Lung (tissue), 12 donors: Measurements from ENCODE around the gene PSMG1. TPM values are rescaled to one million over a fixed set of nuclear protein-coding genes. Genes with fewer than 3 reads are reported as not detected.

Experiments
- ATAC-seq: fragments of 200-7000 bp; cut with Tn5 transposase; one replicate; pipeline ENCODE4 v1.9.1; 2020; ENCODE audit warnings: moderate number of reproducible peaks; ENCODE audit not compliant: insufficient read depth, low FRiP score
- DNase-seq, 3 donors: peaks; one replicate each; pipeline ENCODE4 v3.0.0-alpha.2; 2013 to 2017
- H3K27ac ChIP-seq, 2 donors: one replicate each; pipeline ENCODE4 v1.5.1; 2013; ENCODE audit warnings: mild to moderate bottlenecking in 2 of 2, moderate library complexity in 2 of 2, control low read depth in 1 of 2, inconsistent platforms in 1 of 2, low read depth in 1 of 2, low read length in 1 of 2
- H3K27me3 ChIP-seq, 3 donors: one replicate each; pipeline ENCODE4 v1.5.1; 2013; ENCODE audit warnings: low read length in 2 of 3; ENCODE audit not compliant: control insufficient read depth in 3 of 3, insufficient read depth in 3 of 3
- H3K36me3 ChIP-seq, 4 donors: one replicate each; pipeline ENCODE4 v1.5.1; 2013; ENCODE audit warnings: low read length in 4 of 4, mild to moderate bottlenecking in 1 of 4, moderate library complexity in 1 of 4; ENCODE audit not compliant: control insufficient read depth in 4 of 4, insufficient read depth in 4 of 4
- H3K4me1 ChIP-seq, 5 donors: one replicate each; pipeline ENCODE4 v1.5.1; 2013; ENCODE audit warnings: low read length in 5 of 5, mild to moderate bottlenecking in 2 of 5, moderate library complexity in 1 of 5; ENCODE audit not compliant: control insufficient read depth in 5 of 5, insufficient read depth in 5 of 5
- H3K4me3 ChIP-seq: one replicate; pipeline ENCODE4 v1.5.1; 2013; ENCODE audit warnings: mild to moderate bottlenecking, control low read depth, moderate library complexity
- H3K9ac ChIP-seq, 2 donors: one replicate each; pipeline ENCODE4 v1.5.1; 2013; ENCODE audit warnings: low read length in 2 of 2, control low read depth in 1 of 2; ENCODE audit not compliant: insufficient read depth in 1 of 2
- H3K9me3 ChIP-seq, 4 donors: one replicate each; pipeline ENCODE4 v1.5.1; 2013; ENCODE audit warnings: low read length in 3 of 4, mild to moderate bottlenecking in 1 of 4, moderate library complexity in 1 of 4; ENCODE audit not compliant: control insufficient read depth in 4 of 4, insufficient read depth in 3 of 4
- WGBS, 2 donors: extraction: QIAGEN DNeasy Blood & Tissue Kit; methylation state at CpG; one replicate each; pipeline ENCODE4 v1.1.7; 2013; 5-methylcytosine and 5-hydroxymethylcytosine counted together
- polyA plus RNA-seq, 2 donors: library from polyadenylated mRNA; stranded (reverse); fragments of 200-250 nt; gene quantifications; one replicate each; pipeline ENCODE4 v1.2.1, GENCODE V29; 2013
- total RNA-seq, 2 donors: library from RNA; depleted of rRNA in 1 of 2; stranded (reverse); fragments of >200 nt in 1 of 2; gene quantifications; one replicate each; pipeline ENCODE4 v1.2.1, GENCODE V29; 2014 to 2021
- TF ChIP-seq, protein P1 (sequence below): IDR thresholded peaks from 2 replicates; pipeline ENCODE4 v1.5.1; 2012; ENCODE audit warnings: mild to moderate bottlenecking; ENCODE audit errors: control extremely low read depth, extremely low read depth
- donor health status: control.
- donor health status: control.
- donor health status: Bipolar disorder and iron deficiency.
- donor health status: healthy.
- donor health status: DM: yes; HTN: yes; CAD: no.

PSMG1 gene
- total and polyA plus RNA-seq, 4 donors, result 17.9 to 62.0 (median 34.5) TPM

DNA sequence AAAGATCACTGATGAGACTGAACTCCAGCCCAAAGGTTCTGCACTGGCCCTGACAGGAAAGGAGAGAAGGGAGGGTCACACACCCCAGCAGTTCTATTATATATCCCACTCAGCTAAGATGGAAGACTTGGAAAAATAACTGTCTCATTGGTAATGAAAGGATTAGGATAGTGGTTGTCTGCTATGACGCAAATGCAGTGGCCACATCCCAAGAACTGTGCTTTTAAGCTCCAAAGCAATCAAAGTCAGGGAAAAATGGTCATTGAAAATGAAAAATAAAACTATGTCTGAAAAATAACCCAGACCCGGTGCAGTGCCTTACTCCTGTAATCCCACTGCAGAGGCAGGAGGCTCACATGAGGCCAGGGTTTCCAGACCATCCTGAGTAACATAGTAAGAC, 31.0 kb downstream of the PSMG1 start:
- no peaks in the 10 kb centered on the region for H3K27me3 ChIP-seq
- H3K4me3 ChIP-seq, result no peak overlapping the region
- WGBS, 2 donors, result 92 to 95% methylated on average over 2 of the region's 2 CpGs
- ATAC-seq (no peak), DNase-seq (no peak)
- no peaks in the 10 kb centered on the region for H3K9me3 ChIP-seq
- no peaks in the 10 kb centered on the region for H3K36me3 ChIP-seq
- H3K4me1 ChIP-seq, result no peaks in the 10 kb centered on the region
- no peak overlapping the region for H3K27ac ChIP-seq
- TF ChIP-seq, protein P1, sequence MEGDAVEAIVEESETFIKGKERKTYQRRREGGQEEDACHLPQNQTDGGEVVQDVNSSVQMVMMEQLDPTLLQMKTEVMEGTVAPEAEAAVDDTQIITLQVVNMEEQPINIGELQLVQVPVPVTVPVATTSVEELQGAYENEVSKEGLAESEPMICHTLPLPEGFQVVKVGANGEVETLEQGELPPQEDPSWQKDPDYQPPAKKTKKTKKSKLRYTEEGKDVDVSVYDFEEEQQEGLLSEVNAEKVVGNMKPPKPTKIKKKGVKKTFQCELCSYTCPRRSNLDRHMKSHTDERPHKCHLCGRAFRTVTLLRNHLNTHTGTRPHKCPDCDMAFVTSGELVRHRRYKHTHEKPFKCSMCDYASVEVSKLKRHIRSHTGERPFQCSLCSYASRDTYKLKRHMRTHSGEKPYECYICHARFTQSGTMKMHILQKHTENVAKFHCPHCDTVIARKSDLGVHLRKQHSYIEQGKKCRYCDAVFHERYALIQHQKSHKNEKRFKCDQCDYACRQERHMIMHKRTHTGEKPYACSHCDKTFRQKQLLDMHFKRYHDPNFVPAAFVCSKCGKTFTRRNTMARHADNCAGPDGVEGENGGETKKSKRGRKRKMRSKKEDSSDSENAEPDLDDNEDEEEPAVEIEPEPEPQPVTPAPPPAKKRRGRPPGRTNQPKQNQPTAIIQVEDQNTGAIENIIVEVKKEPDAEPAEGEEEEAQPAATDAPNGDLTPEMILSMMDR, result no peak
- H3K9ac ChIP-seq, result no peak overlapping the region

DNA sequence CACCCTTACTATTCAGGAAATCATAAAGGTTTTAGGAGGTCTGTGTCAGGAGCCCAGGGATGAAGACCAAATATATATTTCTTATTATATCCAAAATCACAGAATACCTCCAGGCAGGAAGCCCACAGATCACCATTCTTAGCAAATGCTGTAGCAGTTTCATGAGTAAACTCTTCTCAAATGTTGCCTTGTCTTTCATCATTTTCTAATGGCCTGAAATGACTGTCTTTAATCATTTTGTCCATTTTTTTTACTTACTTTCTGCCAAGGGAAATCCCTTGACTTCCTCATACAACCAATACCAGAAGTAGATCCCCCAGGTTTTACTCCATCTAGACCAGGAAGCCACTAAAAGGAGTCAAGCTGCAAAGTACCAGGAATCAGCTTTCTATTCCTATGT, 32.4 kb downstream of the PSMG1 start:
- no peak for DNase-seq
- Histone ChIP-seq H3K9me3 (no peaks in the 10 kb centered on the region), H3K36me3 (no peaks in the 10 kb centered on the region), H3K4me3 (no peak overlapping the region), H3K9ac (no peak overlapping the region), H3K27me3 (no peaks in the 10 kb centered on the region), H3K27ac (no peak overlapping the region), H3K4me1 (no peaks in the 10 kb centered on the region)
- TF ChIP-seq, protein P1, result no peak
- ATAC-seq, result no peak

DNA sequence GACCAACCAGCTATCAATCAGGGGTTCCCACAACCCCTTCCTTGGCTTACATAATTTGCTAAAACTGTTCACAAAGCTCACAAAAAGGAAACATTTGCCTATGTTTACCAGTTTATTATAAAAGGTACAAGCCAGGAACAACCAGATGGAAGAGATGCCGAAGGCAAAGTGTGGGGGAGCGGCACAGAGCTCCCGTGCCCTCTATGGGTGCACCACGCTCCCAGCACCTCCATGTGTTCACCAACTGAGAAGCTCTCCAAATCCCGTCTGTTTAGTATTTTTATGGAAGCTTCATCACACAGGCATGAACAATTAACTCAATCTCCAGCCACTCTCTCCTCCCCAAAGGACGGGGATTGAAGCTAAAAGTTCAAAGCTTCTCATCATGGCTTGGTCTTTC, 32.9 kb downstream of the PSMG1 start:
- Histone ChIP-seq H3K9me3 (no peaks in the 10 kb centered on the region), H3K4me3 (no peak overlapping the region), H3K36me3 (no peaks in the 10 kb centered on the region), H3K27ac (no peak overlapping the region), H3K27me3 (no peaks in the 10 kb centered on the region), H3K4me1 (no peaks in the 10 kb centered on the region), H3K9ac (no peak overlapping the region)
- no peak for DNase-seq
- TF ChIP-seq, protein P1, result no peak
- 96 to 97% methylated on average over 6 of the region's 6 CpGs for WGBS, 2 donors
- no peak for ATAC-seq

DNA sequence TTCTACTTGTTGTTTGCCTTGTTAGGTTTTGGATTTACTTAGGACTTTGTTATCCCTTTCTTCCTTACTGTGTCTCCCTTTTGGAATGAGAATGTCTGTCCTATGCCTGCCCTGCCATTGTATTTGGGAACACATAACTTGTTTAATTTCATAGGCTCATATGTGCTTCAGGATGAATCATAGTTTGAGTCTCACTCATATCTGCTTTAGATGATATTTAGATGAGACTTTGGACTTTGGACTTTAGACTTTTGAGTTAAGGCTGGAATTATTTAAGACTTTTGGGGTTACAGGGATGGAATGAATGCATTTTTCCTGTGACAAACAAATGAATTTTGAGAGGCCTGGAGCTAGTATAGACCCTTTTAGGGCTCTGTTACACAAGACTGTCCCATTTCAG, 33.4 kb downstream of the PSMG1 start:
- Histone ChIP-seq H3K27me3 (no peaks in the 10 kb centered on the region), H3K4me1 (no peaks in the 10 kb centered on the region), H3K36me3 (no peaks in the 10 kb centered on the region), H3K9ac (no peak overlapping the region), H3K9me3 (peaks cover 0 to 2% (median 0%) of the 10 kb centered on the region in 4 donors), H3K4me3 (no peak overlapping the region), H3K27ac (no peak overlapping the region)
- TF ChIP-seq, protein P1, result no peak
- DNase-seq (no peak), ATAC-seq (no peak)
